OCI-LY1 (cell line): ENCODE measurements around the gene IRF2BP2.
A peak's percentile ranks its signal among the peaks of the same experiment; 100 is the strongest.

Experiments used
- H2AFZ ChIP-seq: fragments of 200-600 bp; sonication (generic), shearing (Covaris generic); 2 replicates; pipeline ENCODE4 v1.6.0; 2014; ENCODE audit warnings: antibody characterized with exemption, mild to moderate bottlenecking, low read length
- H3F3A ChIP-seq: fragments of 200-600 bp; sonication (generic), shearing (Covaris generic); 2 replicates; pipeline ENCODE4 v1.6.0; 2014; ENCODE audit warnings: mild to moderate bottlenecking, antibody characterized with exemption, low read length, moderate library complexity; ENCODE audit not compliant: insufficient read depth
- H3K27ac ChIP-seq: fragments of 200-600 bp; sonication (generic); 2 replicates; pipeline ENCODE4 v1.5.1; 2014; ENCODE audit warnings: low read length, mixed run types, mild to moderate bottlenecking, low read depth; ENCODE audit not compliant: poor library complexity, severe bottlenecking
- H3K27me3 ChIP-seq: fragments of 200-600 bp; sonication (generic); 2 replicates; pipeline ENCODE4 v1.6.0; 2014; ENCODE audit warnings: antibody characterized with exemption, mild to moderate bottlenecking, low read length, moderate library complexity; ENCODE audit not compliant: insufficient read depth
- H3K36me3 ChIP-seq: fragments of 200-600 bp; sonication (generic); 2 replicates; pipeline ENCODE4 v1.6.1; 2014; ENCODE audit warnings: mild to moderate bottlenecking, antibody characterized with exemption, low read length, moderate library complexity, mixed read lengths; ENCODE audit not compliant: insufficient read depth
- H3K4me1 ChIP-seq: fragments of 200-600 bp; sonication (generic); 2 replicates; pipeline ENCODE4 v1.5.1; 2014; ENCODE audit warnings: mild to moderate bottlenecking, low read length, moderate library complexity; ENCODE audit not compliant: insufficient read depth, severe bottlenecking
- H3K4me2 ChIP-seq: fragments of 200-600 bp; sonication (generic), shearing (Covaris generic); 2 replicates; pipeline ENCODE4 v1.6.1; 2014; ENCODE audit warnings: low read length
- H3K4me3 ChIP-seq: fragments of 200-600 bp; sonication (generic); 2 replicates; pipeline ENCODE4 v1.5.1; 2014; ENCODE audit warnings: low read length, low read depth, mild to moderate bottlenecking, mixed read lengths; ENCODE audit not compliant: poor library complexity, severe bottlenecking
- H3K79me2 ChIP-seq: fragments of 200-600 bp; shearing (Covaris generic); 2 replicates; pipeline ENCODE4 v1.6.1; 2016; ENCODE audit warnings: mixed run types, low read length, mixed read lengths; ENCODE audit not compliant: insufficient read depth
- H3K9ac ChIP-seq: fragments of 200-600 bp; sonication (generic), shearing (Covaris generic); 2 replicates; pipeline ENCODE4 v1.6.1; 2014; ENCODE audit warnings: mild to moderate bottlenecking, low read length, mixed read lengths
- H3K9me2 ChIP-seq: fragments of 200-600 bp; sonication (generic), shearing (Covaris generic); 2 replicates; pipeline ENCODE4 v1.6.1; 2014; ENCODE audit warnings: low read depth, mild to moderate bottlenecking, low read length, mixed read lengths
- H3K9me3 ChIP-seq: fragments of 200-600 bp; shearing (Covaris generic); 2 replicates; pipeline ENCODE4 v1.6.1; 2014; ENCODE audit warnings: low read length, mixed read lengths
- H4K20me1 ChIP-seq: fragments of 200-600 bp; sonication (generic), shearing (Covaris generic); 2 replicates; pipeline ENCODE4 v1.6.0; 2016; ENCODE audit warnings: mild to moderate bottlenecking, low read length; ENCODE audit not compliant: insufficient read depth
- CTCF ChIP-seq: fragments of 200-600 bp; sonication (generic), shearing (Covaris generic); IDR thresholded peaks from 2 replicates; pipeline ENCODE4 v1.5.1; 2017; ENCODE audit warnings: mild to moderate bottlenecking, antibody characterized with exemption, low read length, moderate library complexity, mixed read lengths
- EZH2 ChIP-seq: fragments of 200-600 bp; sonication (generic), shearing (Covaris generic); IDR thresholded peaks from 2 replicates; pipeline ENCODE4 v1.8.0; 2017; ENCODE audit warnings: borderline replicate concordance, mixed run types, mild to moderate bottlenecking, antibody characterized with exemption, low read length, moderate library complexity, mixed read lengths

IRF2BP2 gene

GRCh38 chr1:234647245-234647644 lies 37.3 kb upstream of the IRF2BP2 start:
- H3K9me2 ChIP-seq, result no peaks in the 10 kb centered on the region
- no peaks in the 10 kb centered on the region for H4K20me1 ChIP-seq
- H2AFZ ChIP-seq, result no peak overlapping the region
- H3K4me3 ChIP-seq, result no peak overlapping the region
- H3K4me2 ChIP-seq, result no peak overlapping the region; the same call in 1 of the 2 replicates
- peaks cover 19% of the 10 kb centered on the region for H3K4me1 ChIP-seq
- no peaks in the 10 kb centered on the region for H3F3A ChIP-seq
- H3K27me3 ChIP-seq, result no peaks in the 10 kb centered on the region
- TF ChIP-seq CTCF (no peak), EZH2 (no peak)
- H3K79me2 ChIP-seq, result no peaks in the 10 kb centered on the region
- no peaks in the 10 kb centered on the region for H3K36me3 ChIP-seq
- peak overlapping the region; percentile 88 for H3K27ac ChIP-seq
- H3K9ac ChIP-seq, result no peak overlapping the region
- H3K9me3 ChIP-seq, result 0 out of 2 replicates have a peak, but pooled peaks cover 5% of the 10 kb centered on the region

- H3K79me2 ChIP-seq, result no peaks in the 10 kb centered on the region
- H2AFZ ChIP-seq, result no peak overlapping the region
- H3K36me3 ChIP-seq, result no peaks in the 10 kb centered on the region
- no peaks in the 10 kb centered on the region for H3K9me2 ChIP-seq
- 0 out of 2 replicates have a peak, but pooled peaks cover 5% of the 10 kb centered on the region for H3K9me3 ChIP-seq
- no peak overlapping the region for H3K27ac ChIP-seq
- peaks cover 19% of the 10 kb centered on the region for H3K4me1 ChIP-seq
- no peaks in the 10 kb centered on the region for H3F3A ChIP-seq
- H4K20me1 ChIP-seq, result no peaks in the 10 kb centered on the region
- H3K9ac ChIP-seq, result no peak overlapping the region
- no peak overlapping the region for H3K4me2 ChIP-seq
- H3K4me3 ChIP-seq, result no peak overlapping the region
- no peaks in the 10 kb centered on the region for H3K27me3 ChIP-seq
- TF ChIP-seq CTCF (no peak), EZH2 (no peak)
Measured at GRCh38 chr1:234645964-234646363, 36.0 kb upstream of the IRF2BP2 start.

DNA sequence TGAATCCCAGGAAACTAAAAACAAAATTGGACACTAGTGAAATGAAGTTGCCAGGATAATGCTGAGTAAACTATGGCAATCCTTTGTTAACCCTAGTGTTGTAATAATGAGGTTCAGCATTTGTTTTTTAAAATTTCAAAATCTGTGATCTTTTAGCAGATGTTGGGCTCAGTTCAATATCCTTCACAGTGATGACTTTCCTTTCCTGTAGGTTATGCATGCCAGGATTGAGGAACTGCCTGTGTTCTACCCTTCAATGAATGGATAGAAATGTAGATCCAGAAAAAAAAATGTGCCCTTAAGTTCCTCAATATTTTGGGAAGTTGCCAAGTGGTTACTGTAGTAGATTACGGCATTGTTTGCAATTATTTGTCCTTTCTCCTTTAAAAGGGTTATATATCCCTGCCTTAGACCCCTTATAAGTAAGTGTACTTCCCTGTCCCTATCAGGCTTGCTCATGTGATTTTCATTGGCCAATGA lies 35.5 kb upstream of the IRF2BP2 start:
- TF ChIP-seq EZH2 (no peak), CTCF (no peak)
- H3K27ac ChIP-seq, result no peak overlapping the region
- no peak overlapping the region for H3K4me3 ChIP-seq
- no peaks in the 10 kb centered on the region for H3K79me2 ChIP-seq
- H3K4me1 ChIP-seq, result peaks cover 19% of the 10 kb centered on the region
- H3K9ac ChIP-seq, result no peak overlapping the region
- no peaks in the 10 kb centered on the region for H4K20me1 ChIP-seq
- H2AFZ ChIP-seq, result no peak overlapping the region
- no peaks in the 10 kb centered on the region for H3F3A ChIP-seq
- H3K4me2 ChIP-seq, result no peak overlapping the region
- no peaks in the 10 kb centered on the region for H3K9me2 ChIP-seq
- H3K27me3 ChIP-seq, result no peaks in the 10 kb centered on the region
- 0 out of 2 replicates have a peak, but pooled peaks cover 5% of the 10 kb centered on the region for H3K9me3 ChIP-seq
- no peaks in the 10 kb centered on the region for H3K36me3 ChIP-seq
